Camera-type eye (tissue), 1 donor: ENCODE data around the gene PRR9. TPM values are rescaled to one million over a fixed set of nuclear protein-coding genes. Genes with fewer than 3 reads are reported as not detected.

Experiments used
- total RNA-seq: library from RNA; depleted of rRNA; stranded (reverse); fragments of >200 nt; gene quantifications from one replicate; pipeline ENCODE4 v1.2.3, GENCODE V29; 2014

PRR9 gene
- not detected for total RNA-seq

GRCh38 chr1:153217212-153217611 is at the start of gene PRR9:
Gene PRR9, plus strand, starts transcription at chr1:153217584. Its CDS starts 561 bp downstream, at chr1:153218145.

GRCh38 chr1:153203130-153203529 is 14.3 kb upstream of the PRR9 start, which contains the start of gene LELP1:
Gene LELP1, plus strand, starts transcription at chr1:153203430. Its CDS starts 1,278 bp downstream, at chr1:153204708.

GRCh38 chr1:153259387-153259786 is 42.0 kb downstream of the PRR9 start, which contains the start of gene LORICRIN:
Gene LORICRIN, plus strand, starts transcription at chr1:153259687. Its CDS starts 1,263 bp downstream, at chr1:153260950.

Other genes starting within 250 kb of the PRR9 start
- gene SPRR4, start 246.9 kb upstream of the PRR9 start, total RNA-seq: not detected
- not detected for gene SPRR1A, start 233.5 kb upstream of the PRR9 start, total RNA-seq
- not detected for gene SPRR3, start 215.8 kb upstream of the PRR9 start, total RNA-seq
- not detected for gene SPRR1B, start 186.4 kb upstream of the PRR9 start, total RNA-seq
- not detected for gene SPRR2D, start 176.5 kb upstream of the PRR9 start, total RNA-seq
- not detected for gene SPRR2A, start 160.1 kb upstream of the PRR9 start, total RNA-seq
- gene SPRR2B, start 146.0 kb upstream of the PRR9 start, total RNA-seq: not detected
- gene SPRR2E, start 123.1 kb upstream of the PRR9 start, total RNA-seq: not detected
- gene SPRR2F, start 104.1 kb upstream of the PRR9 start, total RNA-seq: not detected
- gene SPRR2G, start 66.7 kb upstream of the PRR9 start, total RNA-seq: not detected
- not detected for gene LELP1, start 14.2 kb upstream of the PRR9 start, total RNA-seq
- gene LORICRIN, start 42.1 kb downstream of the PRR9 start, total RNA-seq: 0.44 TPM
- not detected for gene PGLYRP3, start 95.4 kb downstream of the PRR9 start, total RNA-seq
- 0.27 TPM for gene PGLYRP4, start 131.3 kb downstream of the PRR9 start, total RNA-seq
- gene S100A9, start 140.3 kb downstream of the PRR9 start, total RNA-seq: 197 TPM
- gene S100A12, start 158.0 kb downstream of the PRR9 start, total RNA-seq: 3.5 TPM
- gene S100A8, start 173.5 kb downstream of the PRR9 start, total RNA-seq: 23.5 TPM
- gene S100A7A, start 198.9 kb downstream of the PRR9 start, total RNA-seq: not detected
- gene S100A7, start 243.1 kb downstream of the PRR9 start, total RNA-seq: not detected